OCI-LY1 (cell line): ENCODE data around the gene PROZ.

Experiments used
- H2AFZ ChIP-seq: fragments of 200-600 bp; sonication (generic), shearing (Covaris generic); 2 replicates; pipeline ENCODE4 v1.6.0; 2014; ENCODE audit warnings: antibody characterized with exemption, mild to moderate bottlenecking, low read length
- H3F3A ChIP-seq: fragments of 200-600 bp; sonication (generic), shearing (Covaris generic); 2 replicates; pipeline ENCODE4 v1.6.0; 2014; ENCODE audit warnings: mild to moderate bottlenecking, antibody characterized with exemption, low read length, moderate library complexity; ENCODE audit not compliant: insufficient read depth
- H3K27ac ChIP-seq: fragments of 200-600 bp; sonication (generic); 2 replicates; pipeline ENCODE4 v1.5.1; 2014; ENCODE audit warnings: low read length, mixed run types, mild to moderate bottlenecking, low read depth; ENCODE audit not compliant: poor library complexity, severe bottlenecking
- H3K27me3 ChIP-seq: fragments of 200-600 bp; sonication (generic); 2 replicates; pipeline ENCODE4 v1.6.0; 2014; ENCODE audit warnings: antibody characterized with exemption, mild to moderate bottlenecking, low read length, moderate library complexity; ENCODE audit not compliant: insufficient read depth
- H3K36me3 ChIP-seq: fragments of 200-600 bp; sonication (generic); 2 replicates; pipeline ENCODE4 v1.6.1; 2014; ENCODE audit warnings: mild to moderate bottlenecking, antibody characterized with exemption, low read length, moderate library complexity, mixed read lengths; ENCODE audit not compliant: insufficient read depth
- H3K4me1 ChIP-seq: fragments of 200-600 bp; sonication (generic); 2 replicates; pipeline ENCODE4 v1.5.1; 2014; ENCODE audit warnings: mild to moderate bottlenecking, low read length, moderate library complexity; ENCODE audit not compliant: insufficient read depth, severe bottlenecking
- H3K4me2 ChIP-seq: fragments of 200-600 bp; sonication (generic), shearing (Covaris generic); 2 replicates; pipeline ENCODE4 v1.6.1; 2014; ENCODE audit warnings: low read length
- H3K4me3 ChIP-seq: fragments of 200-600 bp; sonication (generic); 2 replicates; pipeline ENCODE4 v1.5.1; 2014; ENCODE audit warnings: low read length, low read depth, mild to moderate bottlenecking, mixed read lengths; ENCODE audit not compliant: poor library complexity, severe bottlenecking
- H3K79me2 ChIP-seq: fragments of 200-600 bp; shearing (Covaris generic); 2 replicates; pipeline ENCODE4 v1.6.1; 2016; ENCODE audit warnings: mixed run types, low read length, mixed read lengths; ENCODE audit not compliant: insufficient read depth
- H3K9ac ChIP-seq: fragments of 200-600 bp; sonication (generic), shearing (Covaris generic); 2 replicates; pipeline ENCODE4 v1.6.1; 2014; ENCODE audit warnings: mild to moderate bottlenecking, low read length, mixed read lengths
- H3K9me2 ChIP-seq: fragments of 200-600 bp; sonication (generic), shearing (Covaris generic); 2 replicates; pipeline ENCODE4 v1.6.1; 2014; ENCODE audit warnings: low read depth, mild to moderate bottlenecking, low read length, mixed read lengths
- H3K9me3 ChIP-seq: fragments of 200-600 bp; shearing (Covaris generic); 2 replicates; pipeline ENCODE4 v1.6.1; 2014; ENCODE audit warnings: low read length, mixed read lengths
- H4K20me1 ChIP-seq: fragments of 200-600 bp; sonication (generic), shearing (Covaris generic); 2 replicates; pipeline ENCODE4 v1.6.0; 2016; ENCODE audit warnings: mild to moderate bottlenecking, low read length; ENCODE audit not compliant: insufficient read depth
- EZH2 ChIP-seq: fragments of 200-600 bp; sonication (generic), shearing (Covaris generic); IDR thresholded peaks from 2 replicates; pipeline ENCODE4 v1.8.0; 2017; ENCODE audit warnings: borderline replicate concordance, mixed run types, mild to moderate bottlenecking, antibody characterized with exemption, low read length, moderate library complexity, mixed read lengths
- TF ChIP-seq, protein P1 (sequence below): fragments of 200-600 bp; sonication (generic), shearing (Covaris generic); IDR thresholded peaks from 2 replicates; pipeline ENCODE4 v1.5.1; 2017; ENCODE audit warnings: mild to moderate bottlenecking, antibody characterized with exemption, low read length, moderate library complexity, mixed read lengths

Gene PROZ

DNA sequence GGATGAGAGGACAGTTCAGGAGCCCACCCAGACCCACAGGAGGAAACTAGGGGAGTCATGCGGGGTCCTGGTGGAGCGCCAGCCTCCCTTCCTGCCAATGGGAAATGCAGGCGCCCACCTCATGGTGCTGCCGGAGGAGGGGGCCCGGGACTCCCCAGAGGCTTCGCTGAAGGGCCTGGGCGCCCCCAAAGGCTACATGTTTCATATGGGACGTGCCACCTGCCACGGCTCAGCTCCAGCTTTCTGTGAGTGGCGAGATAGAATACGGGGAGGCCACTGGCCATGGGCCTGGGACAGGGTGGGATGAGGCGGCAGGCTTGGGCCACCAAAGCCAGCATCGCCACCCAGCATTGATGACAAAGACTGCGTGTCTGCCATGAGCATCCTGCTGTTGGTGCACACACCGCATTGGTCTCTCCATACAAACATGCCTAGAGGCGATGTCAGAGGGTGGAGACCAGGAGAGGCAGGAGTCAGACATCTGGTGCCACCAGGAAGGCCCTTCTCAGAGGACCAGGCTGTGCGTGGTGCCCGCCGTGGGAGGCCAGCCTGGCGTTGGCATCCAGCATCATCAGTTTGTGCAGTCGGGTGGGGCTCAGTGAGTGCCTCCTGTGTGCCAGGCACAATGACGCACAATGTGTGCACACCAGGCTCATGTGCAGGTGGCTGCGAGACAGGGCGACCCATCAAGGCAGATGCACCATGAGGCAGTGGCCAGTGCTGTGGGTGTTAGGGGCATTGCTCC lies 37.1 kb upstream of the PROZ start:
- Histone ChIP-seq H3K4me3 (no peak overlapping the region), H4K20me1 (no peaks in the 10 kb centered on the region), H3K79me2 (no peaks in the 10 kb centered on the region), H3F3A (no peaks in the 10 kb centered on the region), H3K27me3 (peaks cover 7% of the 10 kb centered on the region; the same call in 1 of the 2 replicates), H2AFZ (no peak overlapping the region), H3K9me3 (no peaks in the 10 kb centered on the region), H3K27ac (no peak overlapping the region), H3K9me2 (no peaks in the 10 kb centered on the region), H3K4me1 (no peaks in the 10 kb centered on the region), H3K36me3 (no peaks in the 10 kb centered on the region), H3K9ac (no peak overlapping the region), H3K4me2 (no peak overlapping the region)
- no peak for TF ChIP-seq EZH2
- TF ChIP-seq, protein P1, sequence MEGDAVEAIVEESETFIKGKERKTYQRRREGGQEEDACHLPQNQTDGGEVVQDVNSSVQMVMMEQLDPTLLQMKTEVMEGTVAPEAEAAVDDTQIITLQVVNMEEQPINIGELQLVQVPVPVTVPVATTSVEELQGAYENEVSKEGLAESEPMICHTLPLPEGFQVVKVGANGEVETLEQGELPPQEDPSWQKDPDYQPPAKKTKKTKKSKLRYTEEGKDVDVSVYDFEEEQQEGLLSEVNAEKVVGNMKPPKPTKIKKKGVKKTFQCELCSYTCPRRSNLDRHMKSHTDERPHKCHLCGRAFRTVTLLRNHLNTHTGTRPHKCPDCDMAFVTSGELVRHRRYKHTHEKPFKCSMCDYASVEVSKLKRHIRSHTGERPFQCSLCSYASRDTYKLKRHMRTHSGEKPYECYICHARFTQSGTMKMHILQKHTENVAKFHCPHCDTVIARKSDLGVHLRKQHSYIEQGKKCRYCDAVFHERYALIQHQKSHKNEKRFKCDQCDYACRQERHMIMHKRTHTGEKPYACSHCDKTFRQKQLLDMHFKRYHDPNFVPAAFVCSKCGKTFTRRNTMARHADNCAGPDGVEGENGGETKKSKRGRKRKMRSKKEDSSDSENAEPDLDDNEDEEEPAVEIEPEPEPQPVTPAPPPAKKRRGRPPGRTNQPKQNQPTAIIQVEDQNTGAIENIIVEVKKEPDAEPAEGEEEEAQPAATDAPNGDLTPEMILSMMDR = no peak

DNA sequence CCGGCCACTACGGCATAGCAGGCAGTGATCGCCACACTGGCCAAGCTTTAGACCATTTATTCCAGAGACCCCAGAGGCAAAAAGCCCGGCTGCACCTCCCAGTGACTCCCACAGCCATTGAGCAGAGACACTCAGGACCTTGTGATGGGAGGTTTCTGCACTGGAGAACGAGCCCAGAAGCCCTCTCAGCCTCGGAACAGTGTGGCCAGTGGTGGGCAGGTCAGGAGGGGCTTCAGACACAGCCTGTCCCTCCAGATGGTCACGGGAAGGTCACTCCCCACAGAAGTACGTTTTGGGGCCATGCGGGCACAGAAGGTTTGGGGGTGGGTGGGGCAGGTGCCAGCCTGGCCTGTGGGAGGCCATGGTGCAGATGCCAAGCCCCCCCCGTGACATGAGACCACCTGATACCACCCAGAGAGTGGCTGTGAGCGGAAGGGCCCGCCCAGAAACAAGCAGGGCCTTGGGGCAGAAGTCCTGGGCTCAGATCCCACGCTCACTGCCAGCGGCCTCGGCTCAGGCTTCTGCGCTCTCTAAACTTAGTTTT lies 36.4 kb upstream of the PROZ start:
- H3K79me2 ChIP-seq = no peaks in the 10 kb centered on the region
- H3K27ac ChIP-seq = no peak overlapping the region
- no peak overlapping the region for H3K9ac ChIP-seq
- no peaks in the 10 kb centered on the region for H3K9me2 ChIP-seq
- H3F3A ChIP-seq = no peaks in the 10 kb centered on the region
- peaks cover 7% of the 10 kb centered on the region; the same call in 1 of the 2 replicates for H3K27me3 ChIP-seq
- no peaks in the 10 kb centered on the region for H3K4me1 ChIP-seq
- H2AFZ ChIP-seq = no peak overlapping the region
- no peak overlapping the region for H3K4me2 ChIP-seq
- no peaks in the 10 kb centered on the region for H3K36me3 ChIP-seq
- H4K20me1 ChIP-seq = no peaks in the 10 kb centered on the region
- no peak overlapping the region for H3K4me3 ChIP-seq
- TF ChIP-seq, protein P1 = no peak
- no peak for TF ChIP-seq EZH2
- H3K9me3 ChIP-seq = no peaks in the 10 kb centered on the region

DNA sequence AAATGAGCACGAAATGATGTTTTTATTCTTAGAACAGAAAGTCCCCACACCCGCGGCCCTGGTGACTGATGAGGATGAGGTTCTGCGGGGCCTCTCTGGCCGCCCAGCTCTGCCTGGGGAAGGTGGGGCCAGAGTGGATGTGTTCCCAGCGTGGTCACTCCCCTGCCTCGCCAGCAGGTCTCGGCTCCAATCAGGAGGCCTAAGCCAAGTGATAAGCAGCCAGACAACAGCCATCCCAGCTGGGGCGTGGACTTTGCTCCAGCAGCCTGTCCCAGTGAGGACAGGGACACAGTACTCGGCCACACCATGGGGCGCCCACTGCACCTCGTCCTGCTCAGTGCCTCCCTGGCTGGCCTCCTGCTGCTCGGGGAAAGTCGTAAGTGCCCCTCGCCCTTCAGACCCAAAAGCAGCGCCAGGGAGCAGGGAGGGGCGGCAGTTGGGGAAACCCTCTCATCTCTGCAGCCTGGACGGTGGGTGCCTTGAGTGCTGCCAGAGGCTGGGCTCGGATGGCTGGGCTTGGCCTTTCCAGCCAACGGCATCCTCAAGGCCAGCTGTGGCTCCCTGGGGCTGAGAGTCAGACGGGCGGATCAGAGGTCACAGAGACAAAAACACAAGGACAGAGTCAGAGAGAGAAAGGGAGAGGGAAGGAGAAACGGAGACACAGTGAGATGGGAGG lies 35.8 kb upstream of the PROZ start, which contains the start of gene F10:
Gene F10, plus strand, starts transcription at position 250 of the 676 bp plus-strand sequence. Its CDS starts 57 bp downstream, at position 307.
- H3K4me3 ChIP-seq = no peak within 1 kb of the TSS
- no peaks in the 10 kb centered on the region for H3K36me3 ChIP-seq
- H3K9me2 ChIP-seq = no peaks in the 10 kb centered on the region
- H3K4me2 ChIP-seq = no peak within 1 kb of the TSS
- H3K27me3 ChIP-seq = peaks cover 7% of the 10 kb centered on the region; the same call in 1 of the 2 replicates
- H3K4me1 ChIP-seq = no peaks in the 10 kb centered on the region
- no peak within 1 kb of the TSS for H3K9ac ChIP-seq
- TF ChIP-seq, protein P1 = no peak
- TF ChIP-seq EZH2 = no peak
- H4K20me1 ChIP-seq = no peaks in the 10 kb centered on the region
- H3K79me2 ChIP-seq = no peaks in the 10 kb centered on the region
- no peaks in the 10 kb centered on the region for H3F3A ChIP-seq
- H3K9me3 ChIP-seq = no peaks in the 10 kb centered on the region
- H3K27ac ChIP-seq = no peak within 1 kb of the TSS
- H2AFZ ChIP-seq = no peak within 1 kb of the TSS
